Loucy (cell line): ENCODE data around the gene ZBED6.

Source experiments
- H2AFZ ChIP-seq: fragments of 200-600 bp; sonication (generic); 2 replicates; pipeline ENCODE4 v1.6.0; 2016; ENCODE audit warnings: antibody characterized with exemption, mild to moderate bottlenecking, low read length, moderate library complexity
- H3F3A ChIP-seq: fragments of 200-600 bp; 2 replicates; pipeline ENCODE4 v1.6.0; 2016; ENCODE audit warnings: antibody characterized with exemption, low read depth, mild to moderate bottlenecking
- H3K27me3 ChIP-seq: fragments of 200-600 bp; sonication (generic); 2 replicates; pipeline ENCODE4 v1.6.1; 2014; ENCODE audit warnings: low read length, mild to moderate bottlenecking; ENCODE audit not compliant: insufficient read depth, poor library complexity, severe bottlenecking
- H3K36me3 ChIP-seq: fragments of 200-600 bp; sonication (generic); 2 replicates; pipeline ENCODE4 v1.6.1; 2016; ENCODE audit warnings: low read length; ENCODE audit not compliant: insufficient read depth
- H3K4me1 ChIP-seq: fragments of 200-600 bp; sonication (generic); 2 replicates; pipeline ENCODE4 v1.5.1; 2014; ENCODE audit warnings: low read length, mild to moderate bottlenecking; ENCODE audit not compliant: insufficient read depth, poor library complexity, severe bottlenecking
- H3K4me2 ChIP-seq: fragments of 200-600 bp; sonication (generic); 2 replicates; pipeline ENCODE4 v1.6.0; 2014; ENCODE audit warnings: antibody characterized with exemption, low read length, low read depth, mild to moderate bottlenecking; ENCODE audit not compliant: poor library complexity, severe bottlenecking
- H3K4me3 ChIP-seq: fragments of 200-600 bp; sonication (generic); 2 replicates; pipeline ENCODE4 v1.5.1; 2014; ENCODE audit warnings: low read length, mild to moderate bottlenecking, mixed read lengths; ENCODE audit not compliant: poor library complexity, severe bottlenecking
- H3K79me2 ChIP-seq: fragments of 200-600 bp; sonication (generic); 2 replicates; pipeline ENCODE4 v1.6.1; 2014; ENCODE audit warnings: low read length; ENCODE audit not compliant: insufficient read depth
- H3K9ac ChIP-seq: fragments of 200-600 bp; sonication (generic); 2 replicates; pipeline ENCODE4 v1.6.0; 2014; ENCODE audit warnings: mild to moderate bottlenecking, low read depth, low read length, moderate library complexity; ENCODE audit not compliant: poor library complexity, severe bottlenecking
- H3K9me2 ChIP-seq: fragments of 200-600 bp; sonication (generic); replicated peaks from 2 replicates; pipeline ENCODE4 v1.6.1; 2016; ENCODE audit warnings: low read depth, low read length, mixed read lengths
- H3K9me3 ChIP-seq: fragments of 200-600 bp; sonication (generic); 2 replicates; pipeline ENCODE4 v1.6.1; 2014; ENCODE audit warnings: mild to moderate bottlenecking, antibody characterized with exemption, low read length, low read depth; ENCODE audit not compliant: insufficient read depth
- H4K20me1 ChIP-seq: fragments of 200-600 bp; sonication (generic); 2 replicates; pipeline ENCODE4 v1.6.0; 2014; ENCODE audit warnings: antibody characterized with exemption, low read length, mild to moderate bottlenecking; ENCODE audit not compliant: insufficient read depth, poor library complexity, severe bottlenecking
- EZH2phosphoT487 ChIP-seq: fragments of 200-600 bp; IDR thresholded peaks from 2 replicates; pipeline ENCODE4 v1.6.1; 2018; ENCODE audit warnings: antibody characterized with exemption, mild to moderate bottlenecking, moderate library complexity, borderline replicate concordance
- TF ChIP-seq, protein P1 (sequence below): fragments of 200-600 bp; sonication (generic); conservative IDR thresholded peaks from 2 replicates; pipeline ENCODE4 v1.5.1; 2014; ENCODE audit warnings: mild to moderate bottlenecking, antibody characterized with exemption, low read length

Gene ZBED6

DNA sequence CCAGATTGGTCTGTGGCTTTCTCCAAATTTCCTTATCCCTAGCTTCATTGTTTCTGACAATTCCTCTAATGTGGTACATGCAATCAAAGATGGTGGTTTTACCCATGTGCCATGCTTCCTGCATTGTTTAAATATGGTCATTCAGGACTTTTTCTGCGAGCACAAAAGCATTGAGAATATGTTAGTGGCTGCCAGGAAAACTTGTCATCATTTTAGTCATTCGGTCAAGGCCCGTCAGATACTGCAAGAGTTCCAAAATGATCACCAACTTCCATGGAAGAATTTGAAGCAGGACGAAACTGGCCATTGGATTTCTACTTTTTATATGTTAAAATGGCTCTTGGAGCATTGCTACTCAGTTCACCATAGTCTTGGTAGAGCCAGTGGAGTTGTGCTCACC, 3.7 kb downstream of the ZBED6 start:
- Histone ChIP-seq H3K4me3 (peak overlapping the region; percentile 49), H3K9me3 (no peaks in the 10 kb centered on the region), H3K27me3 (no peaks in the 10 kb centered on the region), H3K9me2 (no peaks in the 10 kb centered on the region), H3K36me3 (peaks cover 8% of the 10 kb centered on the region; the same call in 1 of the 2 replicates), H3K9ac (no peak overlapping the region), H3K4me2 (peak overlapping the region; percentile 86), H3F3A (0 out of 2 replicates have a peak, but pooled peaks cover 3% of the 10 kb centered on the region), H4K20me1 (peaks cover 76% of the 10 kb centered on the region), H2AFZ (no peak overlapping the region), H3K4me1 (peaks cover 67% of the 10 kb centered on the region), H3K79me2 (peaks cover 84% of the 10 kb centered on the region)
- TF ChIP-seq, protein P1, sequence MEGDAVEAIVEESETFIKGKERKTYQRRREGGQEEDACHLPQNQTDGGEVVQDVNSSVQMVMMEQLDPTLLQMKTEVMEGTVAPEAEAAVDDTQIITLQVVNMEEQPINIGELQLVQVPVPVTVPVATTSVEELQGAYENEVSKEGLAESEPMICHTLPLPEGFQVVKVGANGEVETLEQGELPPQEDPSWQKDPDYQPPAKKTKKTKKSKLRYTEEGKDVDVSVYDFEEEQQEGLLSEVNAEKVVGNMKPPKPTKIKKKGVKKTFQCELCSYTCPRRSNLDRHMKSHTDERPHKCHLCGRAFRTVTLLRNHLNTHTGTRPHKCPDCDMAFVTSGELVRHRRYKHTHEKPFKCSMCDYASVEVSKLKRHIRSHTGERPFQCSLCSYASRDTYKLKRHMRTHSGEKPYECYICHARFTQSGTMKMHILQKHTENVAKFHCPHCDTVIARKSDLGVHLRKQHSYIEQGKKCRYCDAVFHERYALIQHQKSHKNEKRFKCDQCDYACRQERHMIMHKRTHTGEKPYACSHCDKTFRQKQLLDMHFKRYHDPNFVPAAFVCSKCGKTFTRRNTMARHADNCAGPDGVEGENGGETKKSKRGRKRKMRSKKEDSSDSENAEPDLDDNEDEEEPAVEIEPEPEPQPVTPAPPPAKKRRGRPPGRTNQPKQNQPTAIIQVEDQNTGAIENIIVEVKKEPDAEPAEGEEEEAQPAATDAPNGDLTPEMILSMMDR = no peak
- TF ChIP-seq EZH2phosphoT487 = no peak

DNA sequence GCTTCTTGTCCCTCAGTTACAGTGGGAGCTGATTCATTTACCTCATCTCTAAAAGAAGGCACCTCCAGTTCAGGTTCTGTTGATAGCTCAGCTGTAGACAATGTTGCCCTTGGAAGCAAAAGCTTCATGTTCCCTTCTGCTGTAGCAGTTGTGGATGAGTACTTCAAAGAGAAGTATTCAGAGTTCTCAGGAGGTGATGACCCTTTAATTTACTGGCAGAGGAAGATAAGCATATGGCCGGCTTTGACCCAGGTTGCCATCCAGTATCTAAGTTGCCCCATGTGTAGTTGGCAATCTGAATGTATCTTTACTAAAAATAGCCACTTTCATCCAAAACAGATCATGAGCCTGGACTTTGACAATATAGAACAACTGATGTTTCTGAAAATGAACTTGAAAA, 4.5 kb downstream of the ZBED6 start:
- H3F3A ChIP-seq = 0 out of 2 replicates have a peak, but pooled peaks cover 3% of the 10 kb centered on the region
- no peaks in the 10 kb centered on the region for H3K27me3 ChIP-seq
- H2AFZ ChIP-seq = no peak overlapping the region
- H3K79me2 ChIP-seq = peaks cover 92% of the 10 kb centered on the region
- no peaks in the 10 kb centered on the region for H3K9me3 ChIP-seq
- peaks cover 65% of the 10 kb centered on the region for H3K4me1 ChIP-seq
- peaks cover 84% of the 10 kb centered on the region for H4K20me1 ChIP-seq
- H3K36me3 ChIP-seq = peaks cover 8% of the 10 kb centered on the region; the same call in 1 of the 2 replicates
- no peak for TF ChIP-seq EZH2phosphoT487
- TF ChIP-seq, protein P1 = no peak
- H3K9me2 ChIP-seq = no peaks in the 10 kb centered on the region
- peak overlapping the region; percentile 49 for H3K4me3 ChIP-seq
- H3K9ac ChIP-seq = peak overlapping the region; percentile 4
- H3K4me2 ChIP-seq = peak overlapping the region; percentile 86

DNA sequence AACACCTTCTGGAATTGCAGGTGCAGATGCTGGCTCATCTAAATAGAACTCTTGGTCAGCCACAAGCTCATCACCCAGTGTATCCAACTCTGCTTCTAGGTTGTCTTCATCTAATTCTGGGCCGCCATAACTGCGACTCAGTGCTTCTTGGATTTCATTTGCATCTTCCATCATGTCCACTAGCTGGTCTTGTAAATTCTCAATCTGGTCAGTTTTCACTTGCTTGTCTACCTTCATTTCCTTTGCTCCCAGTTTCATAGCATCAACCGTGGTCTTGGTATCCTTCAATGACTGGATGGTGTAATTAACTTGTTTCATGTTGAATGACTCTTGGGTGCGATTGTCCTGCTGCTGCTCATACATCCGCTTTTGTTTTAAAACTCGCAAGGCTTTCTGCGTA, 10.3 kb downstream of the ZBED6 start:
- Histone ChIP-seq H3K4me1 (peaks cover 18% of the 10 kb centered on the region), H3F3A (no peaks in the 10 kb centered on the region), H3K9ac (no peak overlapping the region), H3K79me2 (peaks cover 92% of the 10 kb centered on the region), H3K4me3 (no peak overlapping the region), H3K9me3 (no peaks in the 10 kb centered on the region), H3K27me3 (no peaks in the 10 kb centered on the region), H4K20me1 (peaks cover 78% of the 10 kb centered on the region), H3K36me3 (peaks cover 21% of the 10 kb centered on the region; the same call in 1 of the 2 replicates), H3K4me2 (peak overlapping the region; percentile 24), H3K9me2 (no peaks in the 10 kb centered on the region), H2AFZ (no peak overlapping the region)
- TF ChIP-seq, protein P1 = no peak
- no peak for TF ChIP-seq EZH2phosphoT487
